ENCODE data around the gene DLX6.

The DLX6 gene

GRCh38 chr7:97002555-97003261 lies 2.6 kb upstream of the DLX6 start:
- H3K27ac ChIP-seq: no peak overlapping the region
- TF ChIP-seq, protein P1, sequence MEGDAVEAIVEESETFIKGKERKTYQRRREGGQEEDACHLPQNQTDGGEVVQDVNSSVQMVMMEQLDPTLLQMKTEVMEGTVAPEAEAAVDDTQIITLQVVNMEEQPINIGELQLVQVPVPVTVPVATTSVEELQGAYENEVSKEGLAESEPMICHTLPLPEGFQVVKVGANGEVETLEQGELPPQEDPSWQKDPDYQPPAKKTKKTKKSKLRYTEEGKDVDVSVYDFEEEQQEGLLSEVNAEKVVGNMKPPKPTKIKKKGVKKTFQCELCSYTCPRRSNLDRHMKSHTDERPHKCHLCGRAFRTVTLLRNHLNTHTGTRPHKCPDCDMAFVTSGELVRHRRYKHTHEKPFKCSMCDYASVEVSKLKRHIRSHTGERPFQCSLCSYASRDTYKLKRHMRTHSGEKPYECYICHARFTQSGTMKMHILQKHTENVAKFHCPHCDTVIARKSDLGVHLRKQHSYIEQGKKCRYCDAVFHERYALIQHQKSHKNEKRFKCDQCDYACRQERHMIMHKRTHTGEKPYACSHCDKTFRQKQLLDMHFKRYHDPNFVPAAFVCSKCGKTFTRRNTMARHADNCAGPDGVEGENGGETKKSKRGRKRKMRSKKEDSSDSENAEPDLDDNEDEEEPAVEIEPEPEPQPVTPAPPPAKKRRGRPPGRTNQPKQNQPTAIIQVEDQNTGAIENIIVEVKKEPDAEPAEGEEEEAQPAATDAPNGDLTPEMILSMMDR (conservative IDR thresholded peaks at IDR 0.05): no peak

GRCh38 chr7:97003262-97004246 lies 1.8 kb upstream of the DLX6 start:
- TF ChIP-seq, protein P1 (conservative IDR thresholded peaks at IDR 0.05): no peak
- no peak for TF ChIP-seq ZFX (IDR thresholded peaks at IDR 0.05)
- no peak overlapping the region for H3K27ac ChIP-seq

DNA sequence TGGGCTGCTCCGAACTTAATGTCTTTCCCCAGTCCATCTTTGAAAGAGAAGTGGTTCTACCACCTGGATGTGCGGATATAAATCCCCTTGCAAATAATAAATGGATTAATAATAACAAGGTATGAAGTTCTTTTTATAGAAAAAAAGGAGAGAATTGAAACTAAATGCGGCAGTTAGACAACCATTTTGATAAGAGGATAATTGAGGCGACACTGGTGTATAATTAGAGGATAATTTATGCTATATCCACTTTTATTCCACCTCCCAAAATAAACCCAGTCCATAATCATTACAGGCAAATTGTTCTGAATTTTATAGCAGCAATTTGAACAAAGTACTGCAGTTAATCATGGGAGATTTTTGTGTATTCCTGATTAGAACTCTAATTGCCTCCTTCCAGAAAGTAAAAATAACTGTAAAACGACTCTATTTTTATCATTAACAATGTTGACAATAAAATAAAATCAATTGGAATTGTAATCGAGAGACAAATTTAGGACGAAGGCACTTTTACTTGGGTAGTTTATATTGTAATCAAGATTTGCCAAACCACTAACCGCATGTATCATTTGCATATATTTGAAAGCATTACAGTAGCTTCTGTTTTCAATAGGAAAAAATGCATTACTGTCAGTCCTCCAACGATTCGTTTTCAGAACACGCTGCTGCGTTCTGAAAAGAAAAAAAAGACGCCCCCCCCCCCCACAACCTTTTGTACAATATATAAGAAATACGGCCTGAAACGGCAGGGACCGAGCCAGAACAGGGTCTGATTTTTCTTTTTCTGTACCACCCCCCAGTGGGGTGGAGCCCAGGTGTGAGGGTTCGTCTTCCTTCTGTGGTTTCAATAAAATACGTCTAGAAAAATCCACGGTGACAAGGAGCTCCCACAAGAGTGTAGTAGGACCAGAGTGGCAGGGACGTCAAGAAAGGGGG lies 838 bp upstream of the DLX6 start:
- no peak overlapping the region for H3K27ac ChIP-seq
- no peak for TF ChIP-seq ZFX (IDR thresholded peaks at IDR 0.05)
- TF ChIP-seq, protein P1 (conservative IDR thresholded peaks at IDR 0.05): no peak

DNA sequence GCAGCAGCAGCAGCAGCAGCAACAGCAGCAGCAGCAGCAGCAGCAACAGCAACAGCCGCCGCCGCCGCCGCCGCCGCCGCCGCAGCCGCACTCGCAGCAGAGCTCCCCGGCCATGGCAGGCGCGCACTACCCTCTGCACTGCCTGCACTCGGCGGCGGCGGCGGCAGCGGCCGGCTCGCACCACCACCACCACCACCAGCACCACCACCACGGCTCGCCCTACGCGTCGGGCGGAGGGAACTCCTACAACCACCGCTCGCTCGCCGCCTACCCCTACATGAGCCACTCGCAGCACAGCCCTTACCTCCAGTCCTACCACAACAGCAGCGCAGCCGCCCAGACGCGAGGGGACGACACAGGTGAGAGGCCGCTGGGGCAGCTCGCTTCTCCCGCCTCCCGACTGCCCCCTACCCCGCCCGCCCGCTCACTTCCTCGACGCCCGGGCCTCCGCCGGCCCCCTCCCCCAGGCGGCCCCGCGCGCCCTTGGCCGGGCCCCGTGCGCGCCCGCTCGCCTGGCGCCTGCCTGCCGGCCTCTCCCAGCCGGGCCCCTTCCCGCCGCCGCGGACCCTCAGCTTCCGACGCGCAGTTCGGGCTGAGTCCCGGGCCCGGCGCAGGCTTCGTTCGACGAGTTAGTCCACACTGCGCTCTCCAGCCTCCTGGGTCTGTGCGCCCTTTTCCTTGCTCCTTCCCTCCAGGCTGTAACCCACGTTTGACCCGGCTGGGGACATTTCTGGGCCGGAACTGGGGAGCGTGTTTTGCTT lies 882 bp downstream of the DLX6 start:
- TF ChIP-seq, protein P1 (conservative IDR thresholded peaks at IDR 0.05): no peak
- TF ChIP-seq ZFX (IDR thresholded peaks at IDR 0.05): no peak
- H3K27ac ChIP-seq: no peak overlapping the region

DNA sequence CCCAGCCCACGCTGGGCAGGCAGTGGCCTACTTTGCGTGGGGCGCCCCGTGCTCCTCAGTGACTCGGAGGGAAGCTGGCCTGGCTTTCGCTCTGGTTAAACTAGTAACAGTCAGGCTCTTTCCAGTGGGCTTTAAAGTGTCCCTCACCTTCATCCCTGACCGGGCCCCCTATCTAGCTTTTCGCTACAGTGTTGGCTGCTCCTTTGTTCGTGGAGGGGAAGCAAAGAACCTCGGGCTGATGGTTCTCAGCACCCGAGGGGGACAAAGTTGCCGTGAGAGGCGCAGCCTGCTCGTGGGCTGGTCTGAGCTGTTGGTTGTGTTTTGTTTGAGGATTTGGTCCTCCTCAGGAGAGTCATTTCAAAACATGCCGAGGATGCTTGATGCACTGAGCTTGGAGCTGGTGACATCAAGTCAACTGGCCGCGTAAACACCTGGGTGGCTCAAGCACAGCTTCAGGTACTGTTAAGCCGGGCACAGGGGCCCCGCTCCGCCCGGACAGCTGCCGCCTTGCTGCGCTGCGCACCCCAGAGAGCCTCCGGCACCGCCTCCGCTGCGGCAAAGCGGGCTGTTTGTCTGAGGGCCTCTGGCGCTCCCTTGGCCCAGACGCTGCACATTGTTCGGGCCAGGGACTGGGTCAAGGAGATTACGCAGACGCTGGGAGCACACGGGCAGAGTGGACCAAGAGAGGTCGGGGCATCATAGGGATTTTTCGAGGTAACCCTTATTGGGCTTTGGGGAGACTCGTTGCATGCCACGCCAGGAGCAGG lies 1.6 kb downstream of the DLX6 start:
- H3K27ac ChIP-seq: no peak overlapping the region
- TF ChIP-seq, protein P1 (conservative IDR thresholded peaks at IDR 0.05): no peak
- TF ChIP-seq ZFX (IDR thresholded peaks at IDR 0.05): no peak

DNA sequence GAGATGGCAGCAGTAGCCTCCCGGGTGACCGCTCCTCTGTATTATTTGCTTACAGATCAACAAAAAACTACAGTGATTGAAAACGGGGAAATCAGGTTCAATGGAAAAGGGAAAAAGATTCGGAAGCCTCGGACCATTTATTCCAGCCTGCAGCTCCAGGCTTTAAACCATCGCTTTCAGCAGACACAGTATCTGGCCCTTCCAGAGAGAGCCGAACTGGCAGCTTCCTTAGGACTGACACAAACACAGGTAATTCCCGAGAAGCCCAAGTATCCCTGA lies 2.2 kb downstream of the DLX6 start:
- no peak overlapping the region for H3K27ac ChIP-seq
- TF ChIP-seq ZFX (IDR thresholded peaks at IDR 0.05): no peak
- TF ChIP-seq, protein P1 (conservative IDR thresholded peaks at IDR 0.05): no peak

Data from C4-2B (cell line).